Keratinocyte (primary cell): ENCODE data around the gene SCAMP1.

Experiments
- EZH2 ChIP-seq: IDR thresholded peaks from one replicate; pipeline ENCODE4 v1.6.1; 2012; ENCODE audit warnings: inconsistent platforms, mild to moderate bottlenecking, low read length, moderate library complexity
- TF ChIP-seq, protein P1 (sequence below), 3 experiments: IDR thresholded peaks in 1 of 3; conservative IDR thresholded peaks in 1 of 3; optimal IDR thresholded peaks in 1 of 3; 2 replicates in 2 of 3; 3 replicates in 1 of 3; pipeline versions ENCODE3 to v1.5.1; 2011; ENCODE audit warnings: low read length in 3 of 3, mild to moderate bottlenecking in 3 of 3, moderate library complexity in 2 of 3, control low read depth in 1 of 3, inconsistent platforms in 1 of 3; ENCODE audit not compliant: insufficient read depth in 2 of 3; ENCODE audit errors: extremely low read depth in 1 of 3

DNA sequence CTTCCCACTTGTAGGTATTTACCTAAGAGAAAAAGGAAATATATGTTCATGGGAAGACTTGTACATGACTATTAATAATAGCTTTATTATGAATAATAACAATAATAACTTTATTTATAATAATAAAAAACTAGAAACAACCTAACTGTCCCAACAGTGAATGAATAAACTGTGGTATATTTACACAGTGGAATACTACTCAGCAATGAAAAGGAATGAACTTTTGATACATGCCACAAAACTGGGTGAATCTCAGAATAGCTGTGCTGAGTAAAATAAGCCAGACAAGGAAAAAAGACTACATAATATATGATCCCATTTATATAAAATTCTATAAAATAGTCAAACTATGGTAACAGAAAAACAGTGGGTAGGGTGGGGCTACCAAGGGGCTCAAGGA lies 88.7 kb downstream of the SCAMP1 start:
- TF ChIP-seq, protein P1, sequence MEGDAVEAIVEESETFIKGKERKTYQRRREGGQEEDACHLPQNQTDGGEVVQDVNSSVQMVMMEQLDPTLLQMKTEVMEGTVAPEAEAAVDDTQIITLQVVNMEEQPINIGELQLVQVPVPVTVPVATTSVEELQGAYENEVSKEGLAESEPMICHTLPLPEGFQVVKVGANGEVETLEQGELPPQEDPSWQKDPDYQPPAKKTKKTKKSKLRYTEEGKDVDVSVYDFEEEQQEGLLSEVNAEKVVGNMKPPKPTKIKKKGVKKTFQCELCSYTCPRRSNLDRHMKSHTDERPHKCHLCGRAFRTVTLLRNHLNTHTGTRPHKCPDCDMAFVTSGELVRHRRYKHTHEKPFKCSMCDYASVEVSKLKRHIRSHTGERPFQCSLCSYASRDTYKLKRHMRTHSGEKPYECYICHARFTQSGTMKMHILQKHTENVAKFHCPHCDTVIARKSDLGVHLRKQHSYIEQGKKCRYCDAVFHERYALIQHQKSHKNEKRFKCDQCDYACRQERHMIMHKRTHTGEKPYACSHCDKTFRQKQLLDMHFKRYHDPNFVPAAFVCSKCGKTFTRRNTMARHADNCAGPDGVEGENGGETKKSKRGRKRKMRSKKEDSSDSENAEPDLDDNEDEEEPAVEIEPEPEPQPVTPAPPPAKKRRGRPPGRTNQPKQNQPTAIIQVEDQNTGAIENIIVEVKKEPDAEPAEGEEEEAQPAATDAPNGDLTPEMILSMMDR (optimal IDR thresholded peaks at IDR 0.05 in 1 of 3, IDR thresholded peaks at IDR 0.05 in 1 of 3, conservative IDR thresholded peaks at IDR 0.05 in 1 of 3; ENCODE audit: extremely low read depth in 1 of 3, insufficient read depth in 2 of 3, low read length in 3 of 3) = no peak
- TF ChIP-seq EZH2 = no peak
